Naive B cell (primary cell): ENCODE measurements around the gene PRDM13. TPM values are rescaled to one million over a fixed set of nuclear protein-coding genes. Genes with fewer than 3 reads are reported as not detected.

Experiments used
- ATAC-seq, 2 donors: fragments of 150-1000 bp; cut with Tn5 transposase; 2 replicates each; pipeline ENCODE4 v1.10.0; 2021; ENCODE audit warnings: low read depth in 2 of 2, mild to moderate bottlenecking in 2 of 2, moderate library complexity in 2 of 2
- DNase-seq: peaks from one replicate; pipeline ENCODE4 v3.0.0; 2022
- H3K27ac Mint-ChIP-seq, 6 donors: one replicate each; pipeline ENCODE4 v1.8.0; 2020 to 2022; ENCODE audit warnings: mild to moderate bottlenecking in 6 of 6, mixed read lengths in 6 of 6, moderate library complexity in 5 of 6, inconsistent platforms in 2 of 6
- H3K27me3 Mint-ChIP-seq, 3 donors: one replicate each; pipeline ENCODE4 v1.8.0; 2021 to 2022; ENCODE audit warnings: mixed read lengths in 3 of 3, mild to moderate bottlenecking in 1 of 3
- H3K36me3 Mint-ChIP-seq, 2 donors: one replicate each; pipeline ENCODE4 v1.8.0; 2020 to 2022; ENCODE audit warnings: mixed read lengths in 2 of 2, inconsistent platforms in 1 of 2, mild to moderate bottlenecking in 1 of 2
- H3K4me1 Mint-ChIP-seq, 3 donors: one replicate each; pipeline ENCODE4 v1.8.0; 2020 to 2022; ENCODE audit warnings: mixed read lengths in 3 of 3, inconsistent platforms in 1 of 3, mild to moderate bottlenecking in 1 of 3, moderate library complexity in 1 of 3
- H3K4me3 Mint-ChIP-seq, 8 donors: one replicate each; pipeline ENCODE4 v1.8.0; 2020 to 2022; ENCODE audit warnings: mild to moderate bottlenecking in 8 of 8, mixed read lengths in 8 of 8, moderate library complexity in 8 of 8, inconsistent platforms in 2 of 8
- H3K9me3 Mint-ChIP-seq, 7 donors: one replicate each; pipeline ENCODE4 v1.8.0; 2020 to 2022; ENCODE audit warnings: mixed read lengths in 7 of 7, mild to moderate bottlenecking in 5 of 7, inconsistent platforms in 2 of 7, moderate library complexity in 1 of 7
- polyA plus RNA-seq, 6 donors: library from polyadenylated mRNA; unstranded; fragments of 300-500 nt; fragmentation: Illumina TruSeq; gene quantifications; one replicate each; pipeline ENCODE4 v1.2.3, GENCODE V29; 2021; ENCODE audit warnings: low read depth in 6 of 6

PRDM13 gene
- polyA plus RNA-seq, 6 donors from 2014 or later = not detected

- Mint-ChIP-seq H3K9me3 (peaks cover 0 to 35% (median 11%) of the 10 kb centered on the region in 7 donors), H3K4me1 (peaks cover 9 to 41% (median 32%) of the 10 kb centered on the region in 3 donors), H3K27me3 (peaks cover 77 to 91% (median 79%) of the 10 kb centered on the region in 3 donors), H3K4me3 (peak overlapping the region in 4 of 8 donors; percentile 16 to 73 (median 46)), H3K27ac (peak overlapping the region in 4 of 6 donors; percentile 12 to 92 (median 64)), H3K36me3 (peaks cover 0 to 9% of the 10 kb centered on the region in 2 donors)
- DNase-seq = no peak
- ATAC-seq = no peak
These were observed 550 bp upstream of the PRDM13 start for GRCh38 chr6:99605911-99606655.

- Mint-ChIP-seq H3K4me3 (peak overlapping the region in 5 of 8 donors; percentile 47 to 81 (median 64)), H3K36me3 (peaks cover 0 to 9% of the 10 kb centered on the region in 2 donors), H3K4me1 (peaks cover 7 to 38% (median 28%) of the 10 kb centered on the region in 3 donors), H3K9me3 (peaks cover 0 to 35% (median 11%) of the 10 kb centered on the region in 7 donors), H3K27ac (peak overlapping the region in 5 of 6 donors; percentile 21 to 94 (median 67)), H3K27me3 (peaks cover 77 to 90% (median 87%) of the 10 kb centered on the region in 3 donors)
- DNase-seq (no peak), ATAC-seq (no peak)
These were observed 893 bp downstream of the PRDM13 start for GRCh38 chr6:99607416-99608036.

DNA sequence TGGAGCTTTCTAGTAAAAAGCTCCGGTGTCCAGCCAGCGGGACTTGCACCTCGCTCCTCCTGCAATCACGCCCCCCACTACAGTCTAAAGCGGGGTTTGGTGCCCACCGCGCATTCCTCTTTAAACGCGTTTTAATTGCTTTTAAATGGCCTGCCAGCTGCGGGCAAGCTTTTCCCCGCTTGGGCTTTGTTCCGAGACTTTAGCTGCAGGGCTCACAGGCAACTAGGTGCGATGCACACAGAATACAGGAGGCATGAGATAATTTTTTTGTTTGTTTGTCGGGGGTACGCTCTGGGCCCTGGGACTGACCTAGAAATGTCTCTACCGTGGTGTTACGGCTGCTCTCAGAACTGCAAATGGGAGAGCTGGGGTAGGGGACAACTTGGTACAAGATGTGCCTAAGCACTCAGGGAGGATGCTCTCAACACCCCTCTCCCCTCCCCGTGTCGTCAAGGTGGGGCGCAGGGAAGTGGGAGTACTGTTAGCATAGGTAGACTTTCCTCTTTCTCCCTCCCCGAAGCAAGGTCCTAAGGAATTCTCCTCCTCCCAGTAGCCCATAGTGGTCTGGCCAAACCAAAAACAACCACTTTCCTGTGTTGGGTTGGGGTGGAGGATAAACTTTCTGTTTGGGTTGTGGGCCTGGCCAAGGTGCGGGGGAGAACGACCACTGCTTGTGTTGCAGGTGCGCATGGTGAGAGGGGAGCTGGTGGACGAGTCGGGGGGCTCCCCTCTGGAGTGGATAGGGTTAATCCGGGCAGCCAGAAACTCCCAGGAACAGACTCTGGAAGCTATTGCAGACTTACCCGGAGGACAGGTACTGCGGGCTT is 1.6 kb downstream of the PRDM13 start:
- H3K36me3 Mint-ChIP-seq = peaks cover 0 to 9% of the 10 kb centered on the region in 2 donors
- peak overlapping the region in 5 of 6 donors; percentile 44 to 91 (median 74) for H3K27ac Mint-ChIP-seq
- peaks cover 4 to 33% (median 28%) of the 10 kb centered on the region in 3 donors for H3K4me1 Mint-ChIP-seq
- H3K4me3 Mint-ChIP-seq = peak overlapping the region in 4 of 8 donors; percentile 9 to 64 (median 45)
- ATAC-seq = no peak
- H3K27me3 Mint-ChIP-seq = peaks cover 73 to 90% (median 86%) of the 10 kb centered on the region in 3 donors
- no peak for DNase-seq
- H3K9me3 Mint-ChIP-seq = peaks cover 0 to 35% (median 11%) of the 10 kb centered on the region in 7 donors

DNA sequence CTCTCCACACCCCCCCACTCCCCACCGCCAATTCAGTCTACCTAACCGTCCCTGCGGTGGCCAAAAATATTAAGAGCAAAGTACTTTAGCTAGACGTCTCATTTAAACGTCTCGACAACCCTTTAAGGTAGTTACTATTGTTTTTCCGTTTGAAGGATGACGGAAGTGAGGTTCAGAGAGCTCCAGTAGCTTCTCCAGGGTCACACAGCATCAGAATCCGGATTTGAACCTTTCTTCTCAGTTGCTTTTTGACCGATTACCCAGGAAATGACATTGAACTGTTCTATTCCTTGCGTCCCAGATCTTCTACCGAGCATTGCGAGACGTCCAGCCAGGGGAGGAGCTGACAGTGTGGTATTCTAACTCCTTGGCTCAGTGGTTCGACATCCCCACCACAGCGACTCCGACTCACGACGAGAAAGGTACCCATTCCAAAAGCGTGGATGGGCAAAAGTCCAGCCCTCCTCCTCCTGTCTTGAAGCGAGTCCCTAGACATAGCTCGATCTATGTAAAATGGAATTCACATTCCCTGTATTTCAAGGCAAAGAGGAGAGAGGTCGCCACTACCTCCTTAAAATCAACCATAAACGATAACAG is 2.4 kb downstream of the PRDM13 start:
- H3K4me3 Mint-ChIP-seq = peak overlapping the region in 5 of 8 donors; percentile 12 to 61 (median 25)
- peak overlapping the region; percentile 9 to 94 (median 74) for H3K27ac Mint-ChIP-seq
- H3K9me3 Mint-ChIP-seq = peaks cover 0 to 35% (median 11%) of the 10 kb centered on the region in 7 donors
- no peak for DNase-seq
- H3K36me3 Mint-ChIP-seq = peaks cover 0 to 9% of the 10 kb centered on the region in 2 donors
- no peak for ATAC-seq
- H3K4me1 Mint-ChIP-seq = peaks cover 4 to 28% (median 26%) of the 10 kb centered on the region in 3 donors
- peaks cover 72 to 85% (median 79%) of the 10 kb centered on the region in 3 donors for H3K27me3 Mint-ChIP-seq

GRCh38 chr6:99609905-99610489 is 3.4 kb downstream of the PRDM13 start:
- Mint-ChIP-seq H3K9me3 (peaks cover 0 to 35% (median 8%) of the 10 kb centered on the region in 7 donors), H3K27me3 (peaks cover 70 to 85% (median 77%) of the 10 kb centered on the region in 3 donors), H3K4me3 (peak overlapping the region in 1 of 8 donors; percentile 72), H3K36me3 (peaks cover 0 to 9% of the 10 kb centered on the region in 2 donors), H3K4me1 (peaks cover 5 to 28% (median 24%) of the 10 kb centered on the region in 3 donors), H3K27ac (peak overlapping the region in 1 of 6 donors; percentile 5)
- ATAC-seq = no peak
- no peak for DNase-seq

DNA sequence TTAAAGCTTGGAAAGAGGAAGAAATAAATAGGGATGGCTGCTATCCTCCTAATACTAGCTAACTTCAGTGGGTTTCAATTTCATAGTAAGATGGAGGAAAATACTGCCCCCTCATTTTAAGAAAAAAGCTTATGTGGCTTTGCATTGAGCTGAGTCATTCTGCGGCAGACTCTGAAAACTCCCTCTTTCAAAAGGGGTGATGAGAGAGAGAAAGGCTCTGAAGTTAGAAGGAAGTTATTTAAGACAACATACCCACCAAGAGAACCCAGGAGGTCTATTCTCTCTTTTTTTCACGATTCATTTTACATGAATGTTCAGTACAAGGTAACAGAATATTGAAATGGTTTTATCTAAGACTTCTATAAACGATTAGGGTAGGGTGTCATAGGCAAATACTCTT is 4.5 kb downstream of the PRDM13 start:
- H3K36me3 Mint-ChIP-seq = peaks cover 0 to 8% of the 10 kb centered on the region in 2 donors

DNA sequence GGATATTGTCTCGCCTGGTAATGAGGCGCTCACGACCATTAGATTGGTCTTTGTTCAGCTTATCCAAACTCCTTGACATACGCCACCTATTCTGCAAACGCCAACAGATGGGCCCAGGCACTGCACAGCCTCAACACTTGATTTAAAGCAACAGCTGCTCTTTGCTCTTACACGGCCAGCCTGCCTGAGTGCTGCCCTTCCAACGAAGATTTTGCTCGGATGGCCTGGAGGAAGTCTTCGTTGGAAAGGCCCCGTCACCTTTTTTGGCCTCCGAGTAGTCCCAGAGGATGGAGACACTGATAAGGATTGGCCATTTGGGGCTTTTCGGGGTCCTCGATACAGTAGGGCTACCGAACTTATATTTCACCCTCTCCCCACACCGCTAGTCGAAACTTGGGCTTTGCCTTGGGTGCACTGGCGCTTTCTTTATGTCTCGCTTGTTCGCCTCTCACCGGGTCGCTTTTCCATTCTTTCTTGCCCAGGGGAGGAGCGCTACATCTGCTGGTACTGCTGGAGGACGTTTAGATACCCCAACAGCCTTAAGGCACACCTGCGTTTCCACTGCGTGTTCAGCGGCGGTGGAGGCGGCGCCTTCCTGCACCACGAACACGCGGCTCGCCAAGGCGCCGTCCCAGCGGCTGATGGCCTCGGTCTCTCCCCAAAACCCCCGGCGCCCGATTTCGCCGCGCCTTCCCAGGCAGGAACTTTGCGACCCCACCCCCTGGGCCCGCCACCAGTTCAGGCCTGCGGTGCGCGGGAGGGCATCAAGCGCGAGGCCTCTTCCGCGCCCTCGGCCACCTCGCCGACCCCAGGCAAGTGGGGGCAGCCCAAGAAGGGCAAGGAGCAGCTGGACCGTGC is 6.1 kb downstream of the PRDM13 start:
- Mint-ChIP-seq H3K27ac (peak overlapping the region in 2 of 6 donors; percentile 56 to 80), H3K36me3 (peaks cover 0 to 5% of the 10 kb centered on the region in 2 donors)

More for the DNA sequence above, 4.5 kb downstream of the PRDM13 start:
- Mint-ChIP-seq H3K27ac (no peak overlapping the region), H3K4me3 (peak overlapping the region in 1 of 8 donors; percentile 72), H3K9me3 (peaks cover 0 to 28% (median 8%) of the 10 kb centered on the region in 7 donors), H3K27me3 (peaks cover 69 to 80% (median 76%) of the 10 kb centered on the region in 3 donors), H3K4me1 (peaks cover 3 to 28% (median 23%) of the 10 kb centered on the region in 3 donors)
- no peak for DNase-seq
- no peak for ATAC-seq

DNA sequence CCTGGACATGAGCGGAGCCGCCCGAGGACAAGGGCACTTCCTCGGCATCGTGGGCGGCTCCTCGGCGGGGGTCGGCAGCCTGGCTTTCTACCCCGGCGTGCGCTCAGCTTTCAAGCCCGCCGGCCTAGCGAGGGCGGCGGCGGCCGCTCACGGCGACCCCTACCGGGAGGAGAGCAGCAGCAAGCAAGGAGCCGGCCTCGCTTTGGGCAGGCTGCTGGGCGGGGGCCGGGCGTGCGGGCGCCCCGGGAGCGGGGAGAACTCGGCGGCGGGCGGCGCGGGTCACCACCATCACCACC is 6.7 kb downstream of the PRDM13 start:
- Mint-ChIP-seq H3K27ac (no peak overlapping the region), H3K4me1 (peaks cover 3 to 22% (median 10%) of the 10 kb centered on the region in 3 donors), H3K4me3 (peak overlapping the region in 7 of 8 donors; percentile 44 to 91 (median 86)), H3K9me3 (peaks cover 0 to 25% (median 6%) of the 10 kb centered on the region in 7 donors), H3K36me3 (peaks cover 4 to 6% of the 10 kb centered on the region in 2 donors), H3K27me3 (peaks cover 69 to 80% (median 78%) of the 10 kb centered on the region in 3 donors)
- ATAC-seq = peak; percentile 61 to 66
- peak; percentile 38 for DNase-seq

More for the DNA sequence above, 6.1 kb downstream of the PRDM13 start:
- no peak for DNase-seq
- H3K4me3 Mint-ChIP-seq = peak overlapping the region; percentile 44 to 86 (median 74)
- H3K27me3 Mint-ChIP-seq = peaks cover 69 to 80% (median 77%) of the 10 kb centered on the region in 3 donors
- peaks cover 0 to 28% (median 6%) of the 10 kb centered on the region in 7 donors for H3K9me3 Mint-ChIP-seq
- peaks cover 3 to 28% (median 14%) of the 10 kb centered on the region in 3 donors for H3K4me1 Mint-ChIP-seq
- ATAC-seq = peak; percentile 6 to 22

DNA sequence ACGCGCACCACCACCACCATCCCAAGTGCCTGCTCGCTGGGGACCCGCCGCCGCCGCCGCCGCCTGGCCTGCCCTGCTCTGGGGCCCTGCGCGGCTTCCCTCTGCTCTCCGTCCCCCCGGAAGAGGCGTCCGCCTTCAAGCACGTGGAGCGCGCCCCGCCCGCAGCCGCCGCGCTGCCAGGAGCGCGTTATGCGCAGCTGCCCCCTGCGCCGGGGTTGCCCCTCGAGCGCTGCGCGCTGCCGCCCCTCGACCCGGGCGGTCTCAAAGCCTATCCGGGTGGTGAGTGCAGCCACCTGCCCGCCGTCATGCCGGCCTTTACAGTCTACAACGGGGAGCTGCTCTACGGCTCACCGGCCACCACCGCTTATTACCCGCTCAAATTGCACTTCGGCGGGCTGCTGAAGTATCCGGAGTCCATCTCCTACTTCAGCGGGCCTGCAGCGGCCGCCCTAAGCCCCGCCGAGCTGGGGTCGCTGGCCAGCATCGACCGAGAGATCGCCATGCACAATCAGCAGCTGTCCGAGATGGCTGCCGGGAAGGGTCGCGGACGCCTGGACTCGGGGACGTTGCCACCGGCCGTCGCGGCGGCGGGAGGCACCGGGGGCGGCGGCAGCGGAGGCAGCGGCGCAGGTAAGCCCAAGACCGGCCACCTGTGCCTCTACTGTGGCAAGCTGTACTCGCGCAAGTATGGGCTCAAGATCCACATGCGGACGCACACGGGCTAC is 7.2 kb downstream of the PRDM13 start:
- Mint-ChIP-seq H3K27me3 (peaks cover 69 to 80% (median 77%) of the 10 kb centered on the region in 3 donors), H3K36me3 (peaks cover 7% of the 10 kb centered on the region in 2 donors), H3K4me3 (peak overlapping the region; percentile 44 to 91 (median 85)), H3K27ac (peak overlapping the region in 1 of 6 donors; percentile 56), H3K9me3 (peaks cover 0 to 22% (median 6%) of the 10 kb centered on the region in 7 donors), H3K4me1 (peaks cover 3 to 18% (median 9%) of the 10 kb centered on the region in 3 donors)
- DNase-seq = no peak
- ATAC-seq = peak; percentile 62 to 66

GRCh38 chr6:99614430-99615186 is 8.0 kb downstream of the PRDM13 start:
- DNase-seq = no peak
- Mint-ChIP-seq H3K9me3 (peaks cover 0 to 17% (median 4%) of the 10 kb centered on the region in 7 donors), H3K4me1 (peaks cover 3 to 18% (median 9%) of the 10 kb centered on the region in 3 donors), H3K4me3 (peak overlapping the region; percentile 44 to 91 (median 85)), H3K36me3 (peaks cover 7% of the 10 kb centered on the region in 2 donors), H3K27me3 (peaks cover 67 to 80% (median 73%) of the 10 kb centered on the region in 3 donors), H3K27ac (peak overlapping the region in 2 of 6 donors; percentile 66 to 92)
- peak; percentile 16 to 27 for ATAC-seq
